Neural cell (in vitro differentiated cells): ENCODE results near the gene TMEM202.

Experiments
- POLR2AphosphoS5 ChIP-seq: IDR thresholded peaks from 2 replicates; pipeline ENCODE4 v1.6.1; 2012
- SMC3 ChIP-seq: fragments of 450-650 bp; conservative IDR thresholded peaks from 2 replicates; pipeline ENCODE4 v1.6.1; 2014; ENCODE audit warnings: antibody characterized with exemption, mild to moderate bottlenecking, moderate library complexity; ENCODE audit not compliant: poor library complexity
- TF ChIP-seq, protein P1 (sequence below): fragments of 450-650 bp; IDR thresholded peaks from 2 replicates; pipeline ENCODE4 v1.5.1; 2014; ENCODE audit warnings: antibody characterized with exemption, mild to moderate bottlenecking, moderate library complexity; ENCODE audit not compliant: poor library complexity, severe bottlenecking
- TF ChIP-seq, protein P2 (sequence below): IDR thresholded peaks from 2 replicates; pipeline ENCODE4 v1.6.1; 2012; ENCODE audit warnings: borderline replicate concordance

DNA sequence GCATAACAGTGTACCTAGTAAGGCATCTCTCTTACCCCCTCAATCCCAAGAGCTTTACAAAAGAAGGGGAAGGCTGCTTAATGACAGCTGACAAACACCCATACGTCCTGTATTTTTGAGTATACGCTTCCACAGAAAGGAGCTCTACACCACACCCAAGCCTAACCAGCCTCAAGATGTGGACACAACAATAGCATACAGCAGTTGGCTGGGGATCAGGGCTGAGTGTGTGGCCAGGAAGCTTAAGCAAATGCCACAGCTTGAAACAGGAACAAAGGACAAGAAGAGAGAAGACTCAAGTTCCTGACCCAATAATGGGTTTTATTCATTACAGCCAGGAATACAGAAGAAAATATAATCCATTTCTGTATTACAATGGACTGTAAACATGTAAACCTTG lies 29.2 kb upstream of the TMEM202 start:
- TF ChIP-seq POLR2AphosphoS5 (no peak), SMC3 (no peak)
- TF ChIP-seq, protein P1, sequence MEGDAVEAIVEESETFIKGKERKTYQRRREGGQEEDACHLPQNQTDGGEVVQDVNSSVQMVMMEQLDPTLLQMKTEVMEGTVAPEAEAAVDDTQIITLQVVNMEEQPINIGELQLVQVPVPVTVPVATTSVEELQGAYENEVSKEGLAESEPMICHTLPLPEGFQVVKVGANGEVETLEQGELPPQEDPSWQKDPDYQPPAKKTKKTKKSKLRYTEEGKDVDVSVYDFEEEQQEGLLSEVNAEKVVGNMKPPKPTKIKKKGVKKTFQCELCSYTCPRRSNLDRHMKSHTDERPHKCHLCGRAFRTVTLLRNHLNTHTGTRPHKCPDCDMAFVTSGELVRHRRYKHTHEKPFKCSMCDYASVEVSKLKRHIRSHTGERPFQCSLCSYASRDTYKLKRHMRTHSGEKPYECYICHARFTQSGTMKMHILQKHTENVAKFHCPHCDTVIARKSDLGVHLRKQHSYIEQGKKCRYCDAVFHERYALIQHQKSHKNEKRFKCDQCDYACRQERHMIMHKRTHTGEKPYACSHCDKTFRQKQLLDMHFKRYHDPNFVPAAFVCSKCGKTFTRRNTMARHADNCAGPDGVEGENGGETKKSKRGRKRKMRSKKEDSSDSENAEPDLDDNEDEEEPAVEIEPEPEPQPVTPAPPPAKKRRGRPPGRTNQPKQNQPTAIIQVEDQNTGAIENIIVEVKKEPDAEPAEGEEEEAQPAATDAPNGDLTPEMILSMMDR = no peak
- TF ChIP-seq, protein P2, sequence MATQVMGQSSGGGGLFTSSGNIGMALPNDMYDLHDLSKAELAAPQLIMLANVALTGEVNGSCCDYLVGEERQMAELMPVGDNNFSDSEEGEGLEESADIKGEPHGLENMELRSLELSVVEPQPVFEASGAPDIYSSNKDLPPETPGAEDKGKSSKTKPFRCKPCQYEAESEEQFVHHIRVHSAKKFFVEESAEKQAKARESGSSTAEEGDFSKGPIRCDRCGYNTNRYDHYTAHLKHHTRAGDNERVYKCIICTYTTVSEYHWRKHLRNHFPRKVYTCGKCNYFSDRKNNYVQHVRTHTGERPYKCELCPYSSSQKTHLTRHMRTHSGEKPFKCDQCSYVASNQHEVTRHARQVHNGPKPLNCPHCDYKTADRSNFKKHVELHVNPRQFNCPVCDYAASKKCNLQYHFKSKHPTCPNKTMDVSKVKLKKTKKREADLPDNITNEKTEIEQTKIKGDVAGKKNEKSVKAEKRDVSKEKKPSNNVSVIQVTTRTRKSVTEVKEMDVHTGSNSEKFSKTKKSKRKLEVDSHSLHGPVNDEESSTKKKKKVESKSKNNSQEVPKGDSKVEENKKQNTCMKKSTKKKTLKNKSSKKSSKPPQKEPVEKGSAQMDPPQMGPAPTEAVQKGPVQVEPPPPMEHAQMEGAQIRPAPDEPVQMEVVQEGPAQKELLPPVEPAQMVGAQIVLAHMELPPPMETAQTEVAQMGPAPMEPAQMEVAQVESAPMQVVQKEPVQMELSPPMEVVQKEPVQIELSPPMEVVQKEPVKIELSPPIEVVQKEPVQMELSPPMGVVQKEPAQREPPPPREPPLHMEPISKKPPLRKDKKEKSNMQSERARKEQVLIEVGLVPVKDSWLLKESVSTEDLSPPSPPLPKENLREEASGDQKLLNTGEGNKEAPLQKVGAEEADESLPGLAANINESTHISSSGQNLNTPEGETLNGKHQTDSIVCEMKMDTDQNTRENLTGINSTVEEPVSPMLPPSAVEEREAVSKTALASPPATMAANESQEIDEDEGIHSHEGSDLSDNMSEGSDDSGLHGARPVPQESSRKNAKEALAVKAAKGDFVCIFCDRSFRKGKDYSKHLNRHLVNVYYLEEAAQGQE = no peak
